Adrenal gland (tissue), 5 donors: ENCODE results near the gene SPATS1.

Experiments used
- CTCF ChIP-seq, 6 experiments: fragments of 450-650 bp in 4 of 6; fragments of 200-600 bp in 2 of 6; sonication (generic) in 1 of 6; IDR thresholded peaks; 1 replicate in 5 of 6; 2 replicates in 1 of 6; pipeline versions ENCODE4 v1.5.1 to v1.8.0; 2016 to 2021; ENCODE audit warnings: antibody characterized with exemption in 6 of 6, mild to moderate bottlenecking in 2 of 6, moderate library complexity in 1 of 6
- POLR2A ChIP-seq, 2 donors: fragments of 450-650 bp; IDR thresholded peaks; one replicate each; pipeline ENCODE4 v1.6.1; 2017; ENCODE audit warnings: antibody characterized with exemption in 2 of 2, mild to moderate bottlenecking in 2 of 2, moderate library complexity in 1 of 2
- donor health status: DM: no; HTN: no; CAD: no.

GRCh38 chr6:44388887-44389286, 46.4 kb downstream of the SPATS1 start:
- TF ChIP-seq CTCF (IDR thresholded peaks at IDR 0.05) (no peak), POLR2A (IDR thresholded peaks at IDR 0.05) (no peak)
